HepG2 (cell line): ENCODE measurements around the gene FBXW8. TPM values are rescaled to one million over a fixed set of nuclear protein-coding genes. Genes with fewer than 3 reads are reported as not detected.
A peak's percentile ranks its signal among the peaks of the same experiment; 100 is the strongest.

Source experiments
- CREM ChIP-seq, 2 experiments: sonication (generic) in 1 of 2; formaldehyde crosslinking in 1 of 2; IDR thresholded peaks; 2 replicates each; pipeline versions ENCODE4 v1.4.0 to v1.6.1; 2016 to 2020; ENCODE audit warnings: antibody characterized with exemption in 1 of 2, mild to moderate bottlenecking in 1 of 2, missing genetic modification reagents in 1 of 2
- REST ChIP-seq, 2 experiments: IDR thresholded peaks; 2 replicates each; pipeline ENCODE4 v1.6.1; 2011 to 2012; ENCODE audit warnings: low read length in 2 of 2, borderline replicate concordance in 1 of 2, low read depth in 1 of 2, mild to moderate bottlenecking in 1 of 2, moderate library complexity in 1 of 2
- SMYD3 ChIP-seq: sonication (generic); formaldehyde crosslinking; IDR thresholded peaks from 2 replicates; pipeline ENCODE4 v1.8.1; 2023; ENCODE audit warnings: mild to moderate bottlenecking, missing genetic modification reagents
- TBX3 ChIP-seq: fragments of 450-650 bp; IDR thresholded peaks from 2 replicates; pipeline ENCODE4 v1.6.1; 2017; ENCODE audit warnings: antibody characterized with exemption, mild to moderate bottlenecking, inconsistent platforms, borderline replicate concordance
- ZNF142 ChIP-seq: sonication (generic); formaldehyde crosslinking; IDR thresholded peaks from 2 replicates; pipeline ENCODE4 v1.4.0; 2020; ENCODE audit warnings: missing genetic modification reagents
- ZNF543 ChIP-seq: sonication (generic); formaldehyde crosslinking; IDR thresholded peaks from 2 replicates; pipeline ENCODE4 v1.4.0; 2020; ENCODE audit warnings: mild to moderate bottlenecking, missing genetic modification reagents
- ZNF781 ChIP-seq: sonication (generic); formaldehyde crosslinking; IDR thresholded peaks from 2 replicates; pipeline ENCODE4 v1.5.1; 2020; ENCODE audit warnings: borderline replicate concordance, mild to moderate bottlenecking, missing genetic modification reagents; ENCODE audit errors: not compliant biosample characterization
- ZSCAN25 ChIP-seq: sonication (generic); formaldehyde crosslinking; IDR thresholded peaks from 2 replicates; pipeline ENCODE4 v1.8.0; 2022; ENCODE audit warnings: mild to moderate bottlenecking, missing genetic modification reagents
- polyA plus RNA-seq, 8 experiments: library from polyadenylated mRNA; depleted of rRNA in 3 of 8; stranded (reverse) in 7 of 8; unstranded in 1 of 8; fragments of >200 nt; fragmentation: Illumina TruSeq in 4 of 8; extraction: Trizol in 4 of 8; gene quantifications; 2 replicates each; pipeline versions ENCODE4 v1.2.1 to v1.2.3, GENCODE V29; 2011 to 2016; ENCODE audit warnings: low read depth in 4 of 8, missing spikeins in 1 of 8, mixed read lengths in 1 of 8; ENCODE audit not compliant: insufficient read depth in 1 of 8
- total RNA-seq, 5 experiments: library from RNA; depleted of rRNA; stranded (reverse); fragments of >200 nt; fragmentation: Illumina TruSeq; extraction: Trizol; gene quantifications; 2 replicates each; pipeline ENCODE4 v1.2.3, GENCODE V29; 2016; ENCODE audit warnings: low read depth in 1 of 5
- TF ChIP-seq, protein P1 (sequence below): sonication (generic); formaldehyde crosslinking; IDR thresholded peaks from 2 replicates; pipeline ENCODE4 v1.4.0; 2020; ENCODE audit warnings: missing genetic modification reagents
- TF ChIP-seq, protein P2 (sequence below): sonication (generic); formaldehyde crosslinking; IDR thresholded peaks from 2 replicates; pipeline ENCODE4 v1.4.0; 2020; ENCODE audit warnings: missing genetic modification reagents, borderline replicate concordance

FBXW8 gene
- total and polyA plus RNA-seq, 2 of the 13 experiments (the other 11 are each of a cell fraction or from before 2014, with no cell fraction given), result 5.1 to 5.9 TPM

DNA sequence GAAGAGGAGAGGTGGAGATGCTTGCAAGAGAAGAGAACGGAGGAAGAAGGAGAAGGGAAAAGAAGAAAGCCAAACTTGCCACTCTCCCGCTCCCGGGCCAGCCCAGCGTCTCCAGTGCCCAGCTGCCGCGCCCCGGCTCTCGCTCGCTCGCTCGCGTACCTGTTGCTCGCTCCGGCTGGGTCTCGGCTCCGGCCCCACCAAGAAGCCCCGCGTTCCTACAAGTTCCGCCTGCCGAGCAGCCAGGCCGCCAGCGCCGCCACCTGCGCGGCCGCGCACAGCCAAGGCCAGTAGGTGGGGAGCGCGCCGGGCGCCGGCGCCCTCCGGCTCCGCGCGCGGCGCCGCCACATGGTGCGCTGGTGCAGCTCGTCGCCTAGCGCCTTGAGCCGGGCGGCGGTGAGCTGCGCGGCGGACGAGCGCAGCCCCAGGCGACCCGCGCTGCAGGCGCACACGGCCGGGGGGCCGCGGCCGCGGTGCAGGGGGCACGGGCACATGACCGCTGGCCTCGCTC, 29.9 kb upstream of the FBXW8 start (continued):
- 0 out of 2 replicates have a peak, but pooled peaks have one; percentile 44 for TF ChIP-seq ZNF142 (CRISPR knock-in tag)
- no peak for TF ChIP-seq ZNF781
- TF ChIP-seq TBX3, result no peak
- TF ChIP-seq REST (IDR thresholded peaks at IDR 0.05; ENCODE audit: borderline replicate concordance in 1 of 2, low read depth in 1 of 2, low read length in 2 of 2), result no peak
- no peak for TF ChIP-seq SMYD3 (CRISPR knock-in tag)
- TF ChIP-seq ZSCAN25 (CRISPR knock-in tag), result no peak
- TF ChIP-seq, protein P1, sequence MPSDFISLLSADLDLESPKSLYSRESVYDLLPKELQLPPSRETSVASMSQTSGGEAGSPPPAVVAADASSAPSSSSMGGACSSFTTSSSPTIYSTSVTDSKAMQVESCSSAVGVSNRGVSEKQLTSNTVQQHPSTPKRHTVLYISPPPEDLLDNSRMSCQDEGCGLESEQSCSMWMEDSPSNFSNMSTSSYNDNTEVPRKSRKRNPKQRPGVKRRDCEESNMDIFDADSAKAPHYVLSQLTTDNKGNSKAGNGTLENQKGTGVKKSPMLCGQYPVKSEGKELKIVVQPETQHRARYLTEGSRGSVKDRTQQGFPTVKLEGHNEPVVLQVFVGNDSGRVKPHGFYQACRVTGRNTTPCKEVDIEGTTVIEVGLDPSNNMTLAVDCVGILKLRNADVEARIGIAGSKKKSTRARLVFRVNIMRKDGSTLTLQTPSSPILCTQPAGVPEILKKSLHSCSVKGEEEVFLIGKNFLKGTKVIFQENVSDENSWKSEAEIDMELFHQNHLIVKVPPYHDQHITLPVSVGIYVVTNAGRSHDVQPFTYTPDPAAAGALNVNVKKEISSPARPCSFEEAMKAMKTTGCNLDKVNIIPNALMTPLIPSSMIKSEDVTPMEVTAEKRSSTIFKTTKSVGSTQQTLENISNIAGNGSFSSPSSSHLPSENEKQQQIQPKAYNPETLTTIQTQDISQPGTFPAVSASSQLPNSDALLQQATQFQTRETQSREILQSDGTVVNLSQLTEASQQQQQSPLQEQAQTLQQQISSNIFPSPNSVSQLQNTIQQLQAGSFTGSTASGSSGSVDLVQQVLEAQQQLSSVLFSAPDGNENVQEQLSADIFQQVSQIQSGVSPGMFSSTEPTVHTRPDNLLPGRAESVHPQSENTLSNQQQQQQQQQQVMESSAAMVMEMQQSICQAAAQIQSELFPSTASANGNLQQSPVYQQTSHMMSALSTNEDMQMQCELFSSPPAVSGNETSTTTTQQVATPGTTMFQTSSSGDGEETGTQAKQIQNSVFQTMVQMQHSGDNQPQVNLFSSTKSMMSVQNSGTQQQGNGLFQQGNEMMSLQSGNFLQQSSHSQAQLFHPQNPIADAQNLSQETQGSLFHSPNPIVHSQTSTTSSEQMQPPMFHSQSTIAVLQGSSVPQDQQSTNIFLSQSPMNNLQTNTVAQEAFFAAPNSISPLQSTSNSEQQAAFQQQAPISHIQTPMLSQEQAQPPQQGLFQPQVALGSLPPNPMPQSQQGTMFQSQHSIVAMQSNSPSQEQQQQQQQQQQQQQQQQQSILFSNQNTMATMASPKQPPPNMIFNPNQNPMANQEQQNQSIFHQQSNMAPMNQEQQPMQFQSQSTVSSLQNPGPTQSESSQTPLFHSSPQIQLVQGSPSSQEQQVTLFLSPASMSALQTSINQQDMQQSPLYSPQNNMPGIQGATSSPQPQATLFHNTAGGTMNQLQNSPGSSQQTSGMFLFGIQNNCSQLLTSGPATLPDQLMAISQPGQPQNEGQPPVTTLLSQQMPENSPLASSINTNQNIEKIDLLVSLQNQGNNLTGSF (CRISPR knock-in tag), result no peak
- TF ChIP-seq CREM (IDR thresholded peaks at IDR 0.05), result no peak
- TF ChIP-seq CREM (CRISPR knock-in tag; IDR thresholded peaks at IDR 0.05), result no peak
- TF ChIP-seq ZNF543 (CRISPR knock-in tag), result no peak
- TF ChIP-seq, protein P2, sequence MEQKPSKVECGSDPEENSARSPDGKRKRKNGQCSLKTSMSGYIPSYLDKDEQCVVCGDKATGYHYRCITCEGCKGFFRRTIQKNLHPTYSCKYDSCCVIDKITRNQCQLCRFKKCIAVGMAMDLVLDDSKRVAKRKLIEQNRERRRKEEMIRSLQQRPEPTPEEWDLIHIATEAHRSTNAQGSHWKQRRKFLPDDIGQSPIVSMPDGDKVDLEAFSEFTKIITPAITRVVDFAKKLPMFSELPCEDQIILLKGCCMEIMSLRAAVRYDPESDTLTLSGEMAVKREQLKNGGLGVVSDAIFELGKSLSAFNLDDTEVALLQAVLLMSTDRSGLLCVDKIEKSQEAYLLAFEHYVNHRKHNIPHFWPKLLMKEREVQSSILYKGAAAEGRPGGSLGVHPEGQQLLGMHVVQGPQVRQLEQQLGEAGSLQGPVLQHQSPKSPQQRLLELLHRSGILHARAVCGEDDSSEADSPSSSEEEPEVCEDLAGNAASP, result no peak
